ENCODE data around the gene TPST2.

TPST2 gene

GRCh38 chr22:26553056-26553752, 36.7 kb downstream of the TPST2 start:
- no peak for DNase-seq

GRCh38 chr22:26552466-26552865, 37.5 kb downstream of the TPST2 start:
- no peak for DNase-seq

- DNase-seq, result no peak
Observed at GRCh38 chr22:26551568-26551967, 38.4 kb downstream of the TPST2 start.

- no peak for DNase-seq
Observed at GRCh38 chr22:26550498-26551033, 39.4 kb downstream of the TPST2 start.

- no peak for DNase-seq
Observed at GRCh38 chr22:26549902-26550497, 39.9 kb downstream of the TPST2 start.

GRCh38 chr22:26548984-26549383, 40.9 kb downstream of the TPST2 start:
- DNase-seq, result no peak

GRCh38 chr22:26548303-26548702, 41.6 kb downstream of the TPST2 start:
- no peak for DNase-seq

- no peak for DNase-seq
Observed at GRCh38 chr22:26547837-26548236, 42.1 kb downstream of the TPST2 start.

- no peak for DNase-seq
Observed at GRCh38 chr22:26547426-26547825, 42.5 kb downstream of the TPST2 start.

- DNase-seq, result no peak
Observed at GRCh38 chr22:26546282-26546681, 43.6 kb downstream of the TPST2 start.

- no peak for DNase-seq
Observed at GRCh38 chr22:26545827-26546226, 44.1 kb downstream of the TPST2 start.

GRCh38 chr22:26545385-26545784, 44.5 kb downstream of the TPST2 start:
- DNase-seq, result no peak

- DNase-seq, result no peak
Observed at GRCh38 chr22:26544489-26544888, 45.4 kb downstream of the TPST2 start.

GRCh38 chr22:26542831-26543230, 47.1 kb downstream of the TPST2 start:
- DNase-seq, result peak; percentile 73

GRCh38 chr22:26541167-26541819, 48.6 kb downstream of the TPST2 start:
- DNase-seq, result no peak

GRCh38 chr22:26540119-26540518, 49.8 kb downstream of the TPST2 start:
- DNase-seq, result no peak

- DNase-seq, result no peak
Observed at GRCh38 chr22:26536762-26537134, 53.2 kb downstream of the TPST2 start.

- no peak for DNase-seq
Observed at GRCh38 chr22:26536056-26536761, 53.7 kb downstream of the TPST2 start.

GRCh38 chr22:26535603-26535908, 54.4 kb downstream of the TPST2 start:
- DNase-seq, result no peak

GRCh38 chr22:26534874-26535602, 54.9 kb downstream of the TPST2 start:
- no peak for DNase-seq

- DNase-seq, result no peak
Observed at GRCh38 chr22:26534171-26534855, 55.6 kb downstream of the TPST2 start.

- peak; percentile 17 for DNase-seq
Observed at GRCh38 chr22:26529345-26529744, 60.6 kb downstream of the TPST2 start.

All from GF-D8 (cell line).